ENCODE measurements around the gene TEC.

Gene TEC

GRCh38 chr4:48194971-48195370, 74.7 kb downstream of the TEC start:
- no peak for TF ChIP-seq CTCF (conservative IDR thresholded peaks at IDR 0.05)
- no peak overlapping the region for H3K27ac ChIP-seq

DNA sequence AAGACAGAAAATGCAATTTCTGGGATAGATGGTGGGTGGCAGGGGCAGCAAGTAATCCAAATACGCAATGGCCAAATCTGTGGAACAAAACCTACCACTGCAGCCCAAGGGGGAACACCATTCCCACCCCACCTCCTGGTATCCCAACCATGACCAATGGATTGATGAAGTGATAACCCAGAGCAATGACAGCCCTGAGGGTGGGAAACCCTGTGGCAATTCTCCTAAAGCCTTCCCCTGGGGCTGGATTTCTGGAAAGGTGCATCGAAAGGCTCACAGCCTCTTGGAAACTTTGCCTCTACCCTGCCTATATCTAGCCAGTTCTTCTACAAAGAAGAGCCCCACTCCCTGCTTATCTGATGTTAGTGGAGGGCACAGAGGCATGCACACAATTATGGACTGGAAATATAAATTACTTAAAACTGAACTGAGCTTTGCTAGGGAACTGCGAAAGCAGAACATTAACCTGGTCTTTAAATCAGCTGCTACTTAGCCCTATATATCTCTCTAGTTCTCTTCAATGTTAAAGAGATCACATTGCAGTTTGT, 75.6 kb downstream of the TEC start:
- no peak for TF ChIP-seq CTCF (conservative IDR thresholded peaks at IDR 0.05)
- H3K27ac ChIP-seq = no peak overlapping the region

DNA sequence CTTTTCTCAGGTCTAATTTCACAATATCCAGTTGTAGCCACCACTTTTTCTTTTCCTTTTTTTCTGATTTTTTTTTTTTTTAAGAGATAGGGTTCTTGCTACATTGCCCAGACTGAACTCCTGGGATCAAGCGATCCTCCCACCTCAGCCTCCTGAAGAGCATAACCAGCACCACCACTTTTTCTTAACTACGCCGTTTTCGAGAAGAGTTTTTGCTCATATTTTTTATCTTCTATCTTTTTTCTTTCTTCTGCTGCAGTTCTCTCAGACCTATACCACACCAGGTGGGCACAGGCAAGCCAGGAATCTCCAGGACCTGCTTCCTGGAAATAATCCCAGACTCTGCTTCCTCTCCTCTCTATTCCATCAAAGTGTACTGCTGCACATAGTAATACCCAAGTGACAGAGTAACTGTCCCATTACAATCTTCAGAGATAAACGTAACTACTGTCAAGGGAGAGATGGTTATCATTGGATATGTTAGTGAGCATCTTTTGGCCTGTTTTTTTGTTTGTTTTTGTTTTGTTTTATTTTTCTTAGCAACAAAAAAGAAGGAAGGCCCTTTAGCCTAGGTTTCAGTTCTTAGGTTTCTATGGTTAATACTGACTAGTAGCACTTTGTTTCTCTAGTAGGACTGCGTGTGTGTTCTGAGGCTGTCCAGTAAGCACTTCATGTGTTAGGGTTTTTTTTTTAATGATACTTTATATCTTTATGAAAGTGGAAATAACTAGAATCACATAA, 76.4 kb downstream of the TEC start:
- TF ChIP-seq CTCF (conservative IDR thresholded peaks at IDR 0.05) = no peak
- no peak overlapping the region for H3K27ac ChIP-seq

GRCh38 chr4:48191758-48192157, 77.9 kb downstream of the TEC start:
- TF ChIP-seq CTCF (conservative IDR thresholded peaks at IDR 0.05) = no peak
- H3K27ac ChIP-seq = no peak overlapping the region

DNA sequence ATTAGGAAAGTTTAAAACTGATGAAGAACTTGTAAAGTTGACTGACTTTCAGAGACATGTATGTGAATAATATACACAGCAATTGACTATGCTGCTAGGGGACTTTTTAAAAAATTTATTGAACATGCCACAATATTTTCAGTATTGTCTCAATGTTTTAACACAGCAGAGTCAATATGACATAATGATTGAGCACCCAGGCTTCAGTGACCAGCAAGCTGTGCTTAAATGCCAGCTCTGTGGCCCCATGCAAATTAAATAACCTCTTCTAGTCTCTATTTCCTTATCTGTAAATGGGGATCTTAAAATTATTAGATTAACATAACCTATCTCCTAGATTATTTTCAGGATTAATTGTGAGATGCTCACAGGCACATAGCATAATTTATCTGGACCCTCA, 78.8 kb downstream of the TEC start:
- no peak overlapping the region for H3K27ac ChIP-seq
- TF ChIP-seq CTCF (conservative IDR thresholded peaks at IDR 0.05) = no peak

GRCh38 chr4:48189731-48190130, 79.9 kb downstream of the TEC start:
- no peak overlapping the region for H3K27ac ChIP-seq
- TF ChIP-seq CTCF (conservative IDR thresholded peaks at IDR 0.05) = no peak

- H3K27ac ChIP-seq = no peak overlapping the region
- TF ChIP-seq CTCF (conservative IDR thresholded peaks at IDR 0.05) = no peak
Observed at GRCh38 chr4:48188390-48188789, 81.2 kb downstream of the TEC start.
